ENCODE results near the gene ADAMTS15. TPM values are rescaled to one million over a fixed set of nuclear protein-coding genes. Genes with fewer than 3 reads are reported as not detected.
"Not testable (repeated sequence)": the region's sequence is repeated elsewhere in the genome, so short reads cannot be mapped to it uniquely, and the experiment has no call there.

Gene ADAMTS15
- total RNA-seq, 2 donors from 2014 or later = not detected

DNA sequence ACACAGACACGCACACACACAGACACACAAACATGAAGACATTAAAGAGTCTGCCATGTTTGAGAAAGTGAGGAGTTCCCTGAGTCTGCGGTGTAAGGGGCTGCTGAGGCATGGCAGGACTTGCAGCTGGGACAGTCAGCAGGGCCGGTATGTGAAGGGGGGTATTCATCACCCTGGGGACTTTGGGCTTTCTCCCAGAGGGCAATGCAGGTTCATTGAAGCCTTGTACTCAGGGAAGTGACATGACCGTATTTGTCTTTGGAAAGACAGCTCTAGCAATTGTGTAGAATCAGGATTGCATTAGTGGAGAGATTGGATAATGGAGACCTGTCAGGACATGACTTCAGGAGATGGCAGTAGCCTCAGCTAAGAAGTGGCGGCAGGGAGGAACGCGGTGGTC is 10.6 kb upstream of the ADAMTS15 start:
- Mint-ChIP-seq H3K9me3 (no peaks in the 10 kb centered on the region), H3K27me3 (peaks cover 9% of the 10 kb centered on the region), H3K36me3 (ENCODE audit: low read depth) (no peaks in the 10 kb centered on the region), H3K27ac (peak overlapping the region; percentile 21), H3K4me1 (peaks cover 10% of the 10 kb centered on the region), H3K4me3 (no peak overlapping the region)
- no peak for ATAC-seq (replicated peaks)

- peaks cover 12% of the 10 kb centered on the region for H3K27me3 Mint-ChIP-seq
- H3K9me3 Mint-ChIP-seq; H3K4me1 Mint-ChIP-seq; H3K36me3 Mint-ChIP-seq (ENCODE audit: low read depth); ATAC-seq (replicated peaks): not testable (repeated sequence)
- peak overlapping the region; percentile 12 for H3K4me3 Mint-ChIP-seq
- peak overlapping the region; percentile 72 for H3K27ac Mint-ChIP-seq
Measured at GRCh38 chr11:130438401-130439159, 9.9 kb upstream of the ADAMTS15 start.

GRCh38 chr11:130439160-130439519 is 9.3 kb upstream of the ADAMTS15 start:
- H3K36me3 Mint-ChIP-seq (ENCODE audit: low read depth) = no peaks in the 10 kb centered on the region
- ATAC-seq (replicated peaks) = peak; percentile 56
- H3K4me1 Mint-ChIP-seq = peaks cover 10% of the 10 kb centered on the region
- peaks cover 12% of the 10 kb centered on the region for H3K27me3 Mint-ChIP-seq
- H3K9me3 Mint-ChIP-seq = no peaks in the 10 kb centered on the region
- H3K27ac Mint-ChIP-seq = peak overlapping the region; percentile 72
- peak overlapping the region; percentile 12 for H3K4me3 Mint-ChIP-seq

DNA sequence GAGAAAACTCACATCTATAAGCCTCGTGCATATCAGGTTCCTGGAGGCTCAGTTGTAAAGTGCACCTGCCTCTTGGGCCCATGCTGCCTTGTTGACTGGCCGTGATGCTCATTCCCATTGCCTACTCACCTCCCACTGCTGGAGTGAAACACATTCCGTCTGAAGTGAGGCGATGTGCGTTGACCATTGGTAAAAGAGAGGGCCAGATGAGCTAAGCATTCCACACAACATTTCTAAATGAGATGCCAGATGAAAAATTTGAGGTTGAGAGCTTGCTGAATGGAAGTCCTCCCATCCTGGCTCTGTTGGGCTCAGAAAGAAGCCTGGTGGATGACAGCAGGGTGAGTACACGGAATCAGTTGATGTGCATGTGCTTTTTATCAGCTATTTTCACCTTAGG is 8.6 kb upstream of the ADAMTS15 start:
- Mint-ChIP-seq H3K36me3 (ENCODE audit: low read depth) (no peaks in the 10 kb centered on the region), H3K27me3 (peaks cover 12% of the 10 kb centered on the region), H3K4me1 (peaks cover 10% of the 10 kb centered on the region), H3K9me3 (no peaks in the 10 kb centered on the region), H3K4me3 (no peak overlapping the region), H3K27ac (peak overlapping the region; percentile 72)
- ATAC-seq (replicated peaks) = no peak

- Mint-ChIP-seq H3K36me3 (ENCODE audit: low read depth) (no peaks in the 10 kb centered on the region), H3K4me1 (peaks cover 10% of the 10 kb centered on the region)
- ATAC-seq (replicated peaks) = no peak
Measured at GRCh38 chr11:130441719-130442118, 6.7 kb upstream of the ADAMTS15 start.

DNA sequence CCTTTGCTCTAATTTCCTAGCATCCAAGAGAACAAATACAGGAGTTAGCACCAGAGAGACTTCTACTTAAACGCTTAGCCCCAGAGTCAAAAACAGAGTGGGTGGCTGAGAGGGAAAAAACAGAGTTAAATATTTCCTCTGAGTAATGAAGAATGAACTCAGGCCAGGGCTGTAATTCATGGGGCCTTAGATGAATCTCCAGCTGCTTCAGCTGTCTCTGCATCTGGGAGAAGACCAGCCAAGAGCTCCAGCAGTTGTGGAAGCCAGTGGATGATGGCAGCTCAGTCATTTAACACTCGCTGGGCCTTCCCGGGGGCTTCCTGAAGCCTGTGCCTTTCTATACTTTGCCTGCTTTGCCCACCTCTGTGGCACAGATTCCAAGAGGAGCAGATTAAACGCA is 5.7 kb upstream of the ADAMTS15 start:
- H3K27ac Mint-ChIP-seq = no peak overlapping the region
- no peak for ATAC-seq (replicated peaks)
- peaks cover 10% of the 10 kb centered on the region for H3K4me1 Mint-ChIP-seq
- no peak overlapping the region for H3K4me3 Mint-ChIP-seq
- H3K27me3 Mint-ChIP-seq = peaks cover 23% of the 10 kb centered on the region
- H3K9me3 Mint-ChIP-seq = no peaks in the 10 kb centered on the region
- no peaks in the 10 kb centered on the region for H3K36me3 Mint-ChIP-seq (ENCODE audit: low read depth)

More at GRCh38 chr11:130441719-130442118, 6.7 kb upstream of the ADAMTS15 start:
- Mint-ChIP-seq H3K9me3 (no peaks in the 10 kb centered on the region), H3K27me3 (peaks cover 19% of the 10 kb centered on the region), H3K27ac (no peak overlapping the region), H3K4me3 (no peak overlapping the region)

DNA sequence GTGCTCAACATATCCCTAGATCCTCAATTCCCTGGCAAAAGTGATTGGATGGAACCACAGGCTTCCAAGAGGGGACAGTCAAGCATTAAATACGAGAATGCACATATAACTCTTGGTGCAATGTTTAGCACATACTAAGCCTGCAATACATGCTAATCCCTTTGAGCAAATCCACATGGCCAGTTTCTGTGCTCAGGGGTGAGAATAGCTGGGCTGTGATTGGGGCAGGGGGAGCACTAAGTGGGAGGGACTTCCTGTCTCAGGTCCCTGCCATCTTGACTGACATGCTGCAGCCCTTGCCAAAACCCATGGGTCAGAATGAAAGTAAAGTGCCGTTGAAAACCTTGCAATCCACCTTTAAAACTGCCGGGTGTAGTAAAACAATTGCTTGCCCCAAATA is 2.7 kb upstream of the ADAMTS15 start:
- no peak overlapping the region for H3K27ac Mint-ChIP-seq
- no peaks in the 10 kb centered on the region for H3K4me1 Mint-ChIP-seq
- H3K27me3 Mint-ChIP-seq = peaks cover 29% of the 10 kb centered on the region
- no peaks in the 10 kb centered on the region for H3K36me3 Mint-ChIP-seq (ENCODE audit: low read depth)
- no peak overlapping the region for H3K4me3 Mint-ChIP-seq
- H3K9me3 Mint-ChIP-seq = no peaks in the 10 kb centered on the region
- no peak for ATAC-seq (replicated peaks)

DNA sequence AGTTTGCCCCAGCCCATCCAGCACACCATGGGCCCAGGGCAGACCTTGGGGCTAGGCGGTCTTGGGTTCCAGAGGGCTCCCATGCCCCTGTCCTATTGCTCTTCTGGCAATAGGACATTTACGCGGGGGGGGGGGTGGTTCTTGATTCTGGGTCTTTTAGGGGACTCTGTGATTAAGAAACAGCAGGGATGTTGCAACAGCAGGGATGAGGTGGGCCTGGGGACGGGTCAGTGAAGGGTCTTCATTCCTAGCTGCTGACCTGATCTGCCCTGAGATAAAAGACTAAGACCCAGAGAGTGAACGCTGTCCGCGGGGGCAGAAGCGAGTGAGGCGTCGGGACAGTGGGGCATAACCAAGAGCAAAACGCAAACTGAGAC is 418 bp upstream of the ADAMTS15 start:
- Mint-ChIP-seq H3K36me3 (ENCODE audit: low read depth) (no peaks in the 10 kb centered on the region), H3K9me3 (no peaks in the 10 kb centered on the region), H3K27ac (no peak overlapping the region), H3K4me3 (no peak overlapping the region), H3K4me1 (no peaks in the 10 kb centered on the region), H3K27me3 (peaks cover 34% of the 10 kb centered on the region)
- ATAC-seq (replicated peaks) = no peak

DNA sequence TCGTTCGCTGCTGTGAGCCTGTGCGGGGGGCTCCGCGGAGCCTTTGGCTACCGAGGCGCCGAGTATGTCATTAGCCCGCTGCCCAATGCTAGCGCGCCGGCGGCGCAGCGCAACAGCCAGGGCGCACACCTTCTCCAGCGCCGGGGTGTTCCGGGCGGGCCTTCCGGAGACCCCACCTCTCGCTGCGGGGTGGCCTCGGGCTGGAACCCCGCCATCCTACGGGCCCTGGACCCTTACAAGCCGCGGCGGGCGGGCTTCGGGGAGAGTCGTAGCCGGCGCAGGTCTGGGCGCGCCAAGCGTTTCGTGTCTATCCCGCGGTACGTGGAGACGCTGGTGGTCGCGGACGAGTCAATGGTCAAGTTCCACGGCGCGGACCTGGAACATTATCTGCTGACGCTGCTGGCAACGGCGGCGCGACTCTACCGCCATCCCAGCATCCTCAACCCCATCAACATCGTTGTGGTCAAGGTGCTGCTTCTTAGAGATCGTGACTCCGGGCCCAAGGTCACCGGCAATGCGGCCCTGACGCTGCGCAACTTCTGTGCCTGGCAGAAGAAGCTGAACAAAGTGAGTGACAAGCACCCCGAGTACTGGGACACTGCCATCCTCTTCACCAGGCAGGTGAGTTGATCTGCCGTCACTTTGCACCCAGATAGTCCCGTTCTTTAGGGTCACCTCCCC is 1.0 kb downstream of the ADAMTS15 start:
- H3K4me1 Mint-ChIP-seq = no peaks in the 10 kb centered on the region
- H3K4me3 Mint-ChIP-seq = peak overlapping the region; percentile 25
- no peaks in the 10 kb centered on the region for H3K9me3 Mint-ChIP-seq
- no peak overlapping the region for H3K27ac Mint-ChIP-seq
- ATAC-seq (replicated peaks) = no peak
- H3K27me3 Mint-ChIP-seq = peaks cover 42% of the 10 kb centered on the region
- H3K36me3 Mint-ChIP-seq (ENCODE audit: low read depth) = no peaks in the 10 kb centered on the region

GRCh38 chr11:130449996-130450769 is 1.7 kb downstream of the ADAMTS15 start:
- Mint-ChIP-seq H3K4me3 (no peak overlapping the region), H3K27me3 (peaks cover 47% of the 10 kb centered on the region), H3K27ac (no peak overlapping the region), H3K9me3 (no peaks in the 10 kb centered on the region), H3K4me1 (no peaks in the 10 kb centered on the region), H3K36me3 (ENCODE audit: low read depth) (no peaks in the 10 kb centered on the region)
- ATAC-seq (replicated peaks) = no peak

- Mint-ChIP-seq H3K27me3 (peaks cover 42% of the 10 kb centered on the region), H3K9me3 (no peaks in the 10 kb centered on the region), H3K36me3 (ENCODE audit: low read depth) (no peaks in the 10 kb centered on the region), H3K27ac (no peak overlapping the region), H3K4me3 (no peak overlapping the region), H3K4me1 (no peaks in the 10 kb centered on the region)
- ATAC-seq (replicated peaks) = no peak
Measured at GRCh38 chr11:130451231-130452019, 3.0 kb downstream of the ADAMTS15 start.

DNA sequence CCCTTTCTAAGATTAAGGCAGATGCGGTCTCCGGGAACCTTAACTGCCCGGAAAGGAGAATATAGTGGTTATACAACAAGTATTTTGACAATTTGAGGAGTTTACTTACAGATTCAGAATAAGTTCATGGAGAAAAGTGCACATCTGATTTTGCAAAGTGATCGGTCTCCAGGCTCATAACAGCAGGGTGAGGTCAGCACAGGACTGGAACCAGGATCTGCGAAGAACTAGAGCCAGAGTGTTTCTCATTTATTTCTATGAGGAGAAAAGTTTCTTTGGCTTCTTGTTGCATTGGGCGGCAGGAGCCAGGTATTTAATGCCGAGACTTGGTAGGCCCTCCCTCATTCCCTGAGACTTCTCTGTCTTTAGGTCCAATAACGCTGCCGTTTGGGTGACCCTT is 3.7 kb downstream of the ADAMTS15 start:
- Mint-ChIP-seq H3K27ac (no peak overlapping the region), H3K4me1 (no peaks in the 10 kb centered on the region), H3K27me3 (peaks cover 36% of the 10 kb centered on the region), H3K36me3 (ENCODE audit: low read depth) (no peaks in the 10 kb centered on the region), H3K9me3 (no peaks in the 10 kb centered on the region), H3K4me3 (no peak overlapping the region)
- ATAC-seq (replicated peaks) = no peak

DNA sequence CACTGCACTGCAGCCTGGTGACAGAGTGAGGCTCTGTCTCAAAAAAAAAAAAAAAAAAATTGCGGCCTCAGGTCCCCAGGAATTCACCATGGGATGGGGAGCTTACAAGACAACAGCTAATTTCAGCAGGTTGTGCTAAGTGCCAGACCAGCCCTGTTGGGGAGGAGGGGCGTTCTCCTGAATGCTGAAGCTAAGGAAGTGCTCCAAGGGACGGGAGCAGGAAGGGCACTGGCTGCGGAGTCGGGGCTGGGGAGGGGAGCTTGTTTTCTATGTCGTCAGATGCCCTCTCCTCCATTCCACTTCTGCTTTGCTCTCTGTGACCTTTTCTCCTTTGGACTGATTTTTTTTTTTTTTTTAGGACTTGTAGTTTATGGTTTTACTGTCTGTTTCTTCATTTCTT is 4.5 kb downstream of the ADAMTS15 start:
- Mint-ChIP-seq H3K36me3 (ENCODE audit: low read depth) (no peaks in the 10 kb centered on the region), H3K4me3 (no peak overlapping the region), H3K27ac (no peak overlapping the region), H3K27me3 (peaks cover 35% of the 10 kb centered on the region), H3K9me3 (no peaks in the 10 kb centered on the region), H3K4me1 (no peaks in the 10 kb centered on the region)
- ATAC-seq (replicated peaks) = no peak

GRCh38 chr11:130454491-130455252 is 6.2 kb downstream of the ADAMTS15 start:
- no peak for ATAC-seq (replicated peaks)
- Mint-ChIP-seq H3K4me1 (no peaks in the 10 kb centered on the region), H3K9me3 (no peaks in the 10 kb centered on the region), H3K36me3 (ENCODE audit: low read depth) (no peaks in the 10 kb centered on the region), H3K27ac (no peak overlapping the region), H3K4me3 (no peak overlapping the region), H3K27me3 (peaks cover 32% of the 10 kb centered on the region)
